Erythroblast (primary cell): ENCODE data around the gene AP2A1.

Experiments
- GATA1 ChIP-seq: IDR thresholded peaks from 2 replicates; pipeline ENCODE4 v1.6.1; 2011; ENCODE audit warnings: low read depth, mild to moderate bottlenecking, control low read depth, low read length, moderate library complexity
- POLR2A ChIP-seq: IDR thresholded peaks from 2 replicates; pipeline ENCODE4 v1.6.1; 2011; ENCODE audit warnings: mild to moderate bottlenecking, low read length

- no peak for TF ChIP-seq POLR2A
- no peak for TF ChIP-seq GATA1
Observed at GRCh38 chr19:49833599-49833998, 66.8 kb downstream of the AP2A1 start.
